GM19455 (cell line): ENCODE results near the gene PTPN18.

Experiments
- ATAC-seq: cut with Tn5 transposase; IDR thresholded peaks from one replicate; pipeline ENCODE4 v1.9.1; 2021; ENCODE audit not compliant: unreplicated experiment

The PTPN18 gene

GRCh38 chr2:130339885-130340745 lies 15.7 kb upstream of the PTPN18 start:
- ATAC-seq = no peak

- ATAC-seq = peak; percentile 8
Observed at GRCh38 chr2:130341562-130342019, 14.3 kb upstream of the PTPN18 start.

GRCh38 chr2:130342020-130342532 lies 13.8 kb upstream of the PTPN18 start:
- peak; percentile 73 for ATAC-seq

- ATAC-seq = peak; percentile 86
Observed at GRCh38 chr2:130342533-130343275, 13.2 kb upstream of the PTPN18 start, which contains the start of gene IMP4. Gene IMP4 (plus strand): TSS chr2:130342897. CDS start chr2:130342933, 36 bp downstream.

GRCh38 chr2:130344578-130344977 lies 11.3 kb upstream of the PTPN18 start:
- ATAC-seq = no peak

- no peak for ATAC-seq
Observed at GRCh38 chr2:130345091-130345490, 10.8 kb upstream of the PTPN18 start.

- ATAC-seq = no peak
Observed at GRCh38 chr2:130345611-130346010, 10.2 kb upstream of the PTPN18 start.

GRCh38 chr2:130346041-130346740 lies 9.7 kb upstream of the PTPN18 start:
- no peak for ATAC-seq

GRCh38 chr2:130346741-130347066 lies 9.2 kb upstream of the PTPN18 start:
- ATAC-seq = no peak

- no peak for ATAC-seq
Observed at GRCh38 chr2:130347220-130347925, 8.5 kb upstream of the PTPN18 start.

GRCh38 chr2:130349174-130349573 lies 6.7 kb upstream of the PTPN18 start:
- ATAC-seq = no peak

- no peak for ATAC-seq
Observed at GRCh38 chr2:130351711-130352110, 4.1 kb upstream of the PTPN18 start.

GRCh38 chr2:130352237-130352636 lies 3.6 kb upstream of the PTPN18 start:
- ATAC-seq = no peak

GRCh38 chr2:130353291-130354138 lies 2.3 kb upstream of the PTPN18 start:
- ATAC-seq = no peak

- no peak for ATAC-seq
Observed at GRCh38 chr2:130354139-130354428, 1.8 kb upstream of the PTPN18 start.

- no peak for ATAC-seq
Observed at GRCh38 chr2:130355172-130355577, 681 bp upstream of the PTPN18 start.

- ATAC-seq = no peak
Observed at GRCh38 chr2:130357864-130358263, 2.0 kb downstream of the PTPN18 start.

- ATAC-seq = no peak
Observed at GRCh38 chr2:130358420-130359350, 2.8 kb downstream of the PTPN18 start.

- no peak for ATAC-seq
Observed at GRCh38 chr2:130359466-130359865, 3.6 kb downstream of the PTPN18 start.
